Measurements from ENCODE around the gene GLO1.

GLO1 gene

GRCh38 chr6:38702558-38703397, at the start of gene GLO1:
Gene GLO1 (minus strand): TSS chr6:38703145. CDS start chr6:38703054, 91 bp downstream.
- Histone ChIP-seq H3K27ac (ENCODE audit: low read depth, low read length) (peak within 1 kb of the TSS; percentile 45), H3K9me3 (ENCODE audit: control insufficient read depth, insufficient read depth, low read length) (peaks cover 9% of the 10 kb centered on the region), H4K20me1 (ENCODE audit: control insufficient read depth, insufficient read depth, low read depth, low read length) (0 out of 2 replicates have a peak, but pooled peaks cover 3% of the 10 kb centered on the region), H3K4me1 (ENCODE audit: control insufficient read depth, low read length) (peaks cover 18% of the 10 kb centered on the region), H3K79me2 (ENCODE audit: control insufficient read depth, low read length) (peaks cover 50% of the 10 kb centered on the region), H3K9me2 (replicated peaks; ENCODE audit: control insufficient read depth, low read length) (no peaks in the 10 kb centered on the region), H3K4me2 (ENCODE audit: low read length) (peak within 1 kb of the TSS; percentile 92), H3K27me3 (ENCODE audit: control insufficient read depth, low read length) (no peaks in the 10 kb centered on the region), H3K36me3 (ENCODE audit: control insufficient read depth, low read length) (peaks cover 30% of the 10 kb centered on the region), H3K4me3 (ENCODE audit: low read length) (peak within 1 kb of the TSS; percentile 97), H3F3A (ENCODE audit: control insufficient read depth, insufficient read depth) (no peaks in the 10 kb centered on the region)
- TF ChIP-seq CTCF (IDR thresholded peaks at IDR 0.05; ENCODE audit: low read depth, low read length, poor library complexity, severe bottlenecking) (no peak), EZH2phosphoT487 (IDR thresholded peaks at IDR 0.05; ENCODE audit: borderline replicate concordance, low read length) (no peak)

GRCh38 chr6:38750968-38751615, 48.1 kb upstream of the GLO1 start:
- Histone ChIP-seq H3K4me2 (ENCODE audit: low read length) (no peak overlapping the region), H3K9me3 (ENCODE audit: control insufficient read depth, insufficient read depth, low read length) (no peaks in the 10 kb centered on the region), H3K4me3 (ENCODE audit: low read length) (no peak overlapping the region), H3K27ac (ENCODE audit: low read depth, low read length) (no peak overlapping the region), H3F3A (ENCODE audit: control insufficient read depth, insufficient read depth) (no peaks in the 10 kb centered on the region), H3K79me2 (ENCODE audit: control insufficient read depth, low read length) (no peaks in the 10 kb centered on the region), H4K20me1 (ENCODE audit: control insufficient read depth, insufficient read depth, low read depth, low read length) (no peaks in the 10 kb centered on the region), H3K36me3 (ENCODE audit: control insufficient read depth, low read length) (no peaks in the 10 kb centered on the region), H3K4me1 (ENCODE audit: control insufficient read depth, low read length) (no peaks in the 10 kb centered on the region), H3K27me3 (ENCODE audit: control insufficient read depth, low read length) (no peaks in the 10 kb centered on the region), H3K9me2 (replicated peaks; ENCODE audit: control insufficient read depth, low read length) (no peaks in the 10 kb centered on the region)
- TF ChIP-seq CTCF (IDR thresholded peaks at IDR 0.05; ENCODE audit: low read depth, low read length, poor library complexity, severe bottlenecking) (no peak), EZH2phosphoT487 (IDR thresholded peaks at IDR 0.05; ENCODE audit: borderline replicate concordance, low read length) (no peak)

- no peaks in the 10 kb centered on the region for H3K4me1 ChIP-seq (ENCODE audit: control insufficient read depth, low read length)
- H3K4me2 ChIP-seq (ENCODE audit: low read length), result no peak overlapping the region
- H3K4me3 ChIP-seq (ENCODE audit: low read length), result no peak overlapping the region
- H3K36me3 ChIP-seq (ENCODE audit: control insufficient read depth, low read length), result no peaks in the 10 kb centered on the region
- H3K9me3 ChIP-seq (ENCODE audit: control insufficient read depth, insufficient read depth, low read length), result no peaks in the 10 kb centered on the region
- no peaks in the 10 kb centered on the region for H3K9me2 ChIP-seq (replicated peaks; ENCODE audit: control insufficient read depth, low read length)
- no peaks in the 10 kb centered on the region for H4K20me1 ChIP-seq (ENCODE audit: control insufficient read depth, insufficient read depth, low read depth, low read length)
- H3K79me2 ChIP-seq (ENCODE audit: control insufficient read depth, low read length), result no peaks in the 10 kb centered on the region
- H3F3A ChIP-seq (ENCODE audit: control insufficient read depth, insufficient read depth), result no peaks in the 10 kb centered on the region
- H3K27me3 ChIP-seq (ENCODE audit: control insufficient read depth, low read length), result peaks cover 10% of the 10 kb centered on the region; the same call in 1 of the 2 replicates
- TF ChIP-seq EZH2phosphoT487 (IDR thresholded peaks at IDR 0.05; ENCODE audit: borderline replicate concordance, low read length) (no peak), CTCF (IDR thresholded peaks at IDR 0.05; ENCODE audit: low read depth, low read length, poor library complexity, severe bottlenecking) (no peak)
- H3K27ac ChIP-seq (ENCODE audit: low read depth, low read length), result no peak overlapping the region
Observed at GRCh38 chr6:38749473-38749872, 46.5 kb upstream of the GLO1 start.
